Thoracic aorta endothelial cell (primary cell): ENCODE measurements around the gene EGLN3. TPM values are rescaled to one million over a fixed set of nuclear protein-coding genes. Genes with fewer than 3 reads are reported as not detected.

Experiments used
- total RNA-seq: library from RNA; depleted of rRNA; stranded (reverse); fragments of >200 nt; gene quantifications from 2 replicates; pipeline ENCODE4 v1.2.3, GENCODE V29; 2012

The EGLN3 gene
- 3.6 and 4.9 TPM in 2 replicates for total RNA-seq

DNA sequence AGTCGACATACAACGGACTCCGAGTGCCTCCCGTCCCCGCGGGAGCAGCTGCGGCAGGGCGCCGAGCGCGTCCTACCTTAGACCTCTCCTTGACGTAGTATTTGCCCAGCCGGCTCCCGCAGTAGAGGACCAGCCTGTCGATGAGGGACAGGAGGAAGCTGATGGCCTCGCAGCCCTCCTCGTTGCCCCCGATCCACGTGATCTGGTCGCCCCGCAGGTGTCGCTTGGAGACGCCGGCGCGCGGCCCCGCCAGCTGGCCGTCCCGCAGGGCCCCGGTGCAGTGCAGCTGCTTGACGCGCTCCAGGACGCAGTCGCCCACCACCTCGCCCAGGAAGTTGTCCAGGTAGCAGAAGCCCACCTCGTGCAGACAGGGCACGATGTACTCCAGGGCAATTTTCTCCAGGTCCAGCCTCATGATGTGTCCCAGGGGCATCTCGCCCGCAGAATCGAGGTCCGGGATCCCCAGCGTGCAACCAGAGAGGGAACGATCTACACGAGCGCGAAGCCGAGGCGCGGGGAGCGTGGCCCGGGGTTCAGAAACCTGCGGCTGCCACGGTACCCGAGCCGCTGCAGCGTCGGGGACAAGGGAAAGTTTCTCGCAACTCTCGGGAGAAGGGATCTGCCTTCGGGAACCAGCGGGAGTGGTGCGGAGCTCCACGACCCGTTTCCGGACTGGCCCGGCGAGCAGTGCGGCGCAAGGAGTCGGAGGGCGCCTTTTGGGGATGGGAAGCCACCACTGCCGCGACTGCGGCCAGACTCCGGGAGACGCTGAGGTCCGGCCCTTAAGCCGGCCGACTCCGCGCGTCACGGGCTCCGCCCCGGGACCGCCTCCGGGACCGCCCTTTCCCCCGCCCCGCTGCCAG is at the start of gene EGLN3:
EGLN3 (minus strand) TSS at position 755 of the 863 bp plus-strand sequence; CDS start at position 433, 322 bp downstream.

